ENCODE data around the gene RTL10. TPM values are rescaled to one million over a fixed set of nuclear protein-coding genes. Genes with fewer than 3 reads are reported as not detected.

The RTL10 gene
- total and polyA plus RNA-seq, 2 of the 4 experiments (the other 2 are of a cell fraction): 8.6 to 12.1 TPM

DNA sequence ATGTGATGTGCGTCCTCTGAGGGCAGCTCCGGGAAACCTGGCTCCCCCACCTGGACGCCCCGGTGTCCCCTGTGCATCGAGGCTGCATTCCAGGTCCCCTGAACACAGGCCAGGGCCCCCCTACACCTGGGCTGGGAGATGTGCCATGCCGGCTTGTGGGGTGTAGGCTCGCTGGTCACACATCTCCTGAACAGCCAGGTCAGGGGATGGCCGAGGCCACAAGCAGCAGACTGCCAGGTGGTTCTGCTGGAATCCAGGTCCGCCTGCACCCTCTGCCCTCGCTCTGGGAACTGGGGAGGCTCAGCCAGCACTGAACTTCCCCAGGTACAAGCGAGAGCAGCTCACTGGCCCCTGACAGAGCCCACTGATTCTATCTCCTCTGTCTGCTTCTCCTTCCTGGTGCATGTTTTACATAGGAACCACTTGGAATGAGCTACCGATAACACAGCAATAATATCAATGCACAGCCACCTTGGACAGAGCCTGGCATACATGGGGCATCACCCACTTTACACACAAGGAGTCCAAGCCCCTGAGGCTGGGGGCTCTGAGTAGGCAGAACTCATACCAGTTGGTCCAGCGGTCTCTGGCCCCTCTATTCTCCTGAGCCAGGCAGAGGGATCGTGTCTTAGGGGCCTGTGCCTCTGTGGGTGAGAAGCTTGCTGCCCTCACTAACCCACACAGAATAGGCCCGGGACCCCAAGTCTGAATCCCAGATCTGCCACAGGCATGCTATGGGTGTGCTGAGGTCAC lies 47.3 kb downstream of the RTL10 start:
- Histone ChIP-seq H2BK20ac (ENCODE audit: low read depth, low read length) (no peak overlapping the region), H3K4ac (ENCODE audit: low read depth, low read length) (no peak overlapping the region), H3K56ac (ENCODE audit: extremely low read depth, insufficient read depth, low read length) (no peak overlapping the region), H4K8ac (ENCODE audit: low read depth in 2 of 2, low read length in 2 of 2) (no peak overlapping the region), H3K9me1 (ENCODE audit: insufficient read depth, low read length) (peaks cover 4% of the 10 kb centered on the region; the same call in 1 of the 2 replicates), H2BK120ac (ENCODE audit: low read depth, low read length) (no peak overlapping the region), H2AFZ (replicated peaks; ENCODE audit: low read length, poor library complexity) (peak overlapping the region; percentile 63), H3K14ac (replicated peaks; ENCODE audit: low read depth, low read length) (no peak overlapping the region), H3K9me3 (ENCODE audit: control insufficient read depth, insufficient read depth, low read length) (no peaks in the 10 kb centered on the region), H2BK5ac (ENCODE audit: low read depth, low read length, poor library complexity, severe bottlenecking) (no peak overlapping the region), H4K20me1 (ENCODE audit: insufficient read depth, low read length) (0 out of 2 replicates have a peak, but pooled peaks cover 5% of the 10 kb centered on the region), H3K4me3 (ENCODE audit: insufficient read depth, low read depth, low read length) (no peak overlapping the region), H3K18ac (ENCODE audit: low read depth, low read length) (no peak overlapping the region), H4K91ac (ENCODE audit: insufficient read depth, low read depth, low read length) (no peak overlapping the region), H3K4me1 (ENCODE audit: control insufficient read depth, insufficient read depth, low read length) (peaks cover 14% of the 10 kb centered on the region), H2AK5ac (ENCODE audit: low read depth, low read length) (no peak overlapping the region), H2BK15ac (ENCODE audit: low read depth, low read length) (no peak overlapping the region), H3K27ac (ENCODE audit: insufficient read depth, low read length) (no peak overlapping the region), H3K4me2 (ENCODE audit: low read depth, low read length) (no peak overlapping the region), H3K9ac (ENCODE audit: low read depth, low read length) (no peak overlapping the region), H4K5ac (ENCODE audit: low read depth, low read length) (no peak overlapping the region), H3K23ac (ENCODE audit: low read depth, low read length) (no peak overlapping the region), H2AK9ac (replicated peaks; ENCODE audit: low read depth, low read length, poor library complexity) (no peak overlapping the region), H3K36me3 (ENCODE audit: control insufficient read depth, insufficient read depth, low read length) (no peaks in the 10 kb centered on the region), H3K79me1 (ENCODE audit: low read depth in 1 of 2, low read length in 2 of 2) (no peaks in the 10 kb centered on the region), H3K27me3 (ENCODE audit: control insufficient read depth, insufficient read depth, low read length) (no peaks in the 10 kb centered on the region)
- dilution Hi-C loops (cut with HindIII; ENCODE audit: low sequenced_read_pairs, unreplicated experiment) (no loop called here), intact Hi-C loops (cut with micrococcal nuclease) (no loop called here), in situ Hi-C loops (cut with MboI; ENCODE audit: low sequenced_read_pairs) (no loop called here)
- POLR2A ChIA-PET (ENCODE audit: unreplicated experiment): no interaction called here
- BruUV-seq (replicated peaks): no TSS peak
- WGBS, 2 experiments (ENCODE audit: extremely low coverage in 2 of 2, insufficient read length in 1 of 2): 95% methylated on average over 12 of the region's 15 CpGs; no CpG with 5 or more reads in 1 of the 2 experiments
- TF ChIP-seq, protein P1, sequence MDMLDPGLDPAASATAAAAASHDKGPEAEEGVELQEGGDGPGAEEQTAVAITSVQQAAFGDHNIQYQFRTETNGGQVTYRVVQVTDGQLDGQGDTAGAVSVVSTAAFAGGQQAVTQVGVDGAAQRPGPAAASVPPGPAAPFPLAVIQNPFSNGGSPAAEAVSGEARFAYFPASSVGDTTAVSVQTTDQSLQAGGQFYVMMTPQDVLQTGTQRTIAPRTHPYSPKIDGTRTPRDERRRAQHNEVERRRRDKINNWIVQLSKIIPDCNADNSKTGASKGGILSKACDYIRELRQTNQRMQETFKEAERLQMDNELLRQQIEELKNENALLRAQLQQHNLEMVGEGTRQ (IDR thresholded peaks at IDR 0.05; ENCODE audit: low read depth, low read length): no peak
- TF ChIP-seq RFX5 (IDR thresholded peaks at IDR 0.05; ENCODE audit: low read depth, low read length): no peak
- TF ChIP-seq, protein P2, sequence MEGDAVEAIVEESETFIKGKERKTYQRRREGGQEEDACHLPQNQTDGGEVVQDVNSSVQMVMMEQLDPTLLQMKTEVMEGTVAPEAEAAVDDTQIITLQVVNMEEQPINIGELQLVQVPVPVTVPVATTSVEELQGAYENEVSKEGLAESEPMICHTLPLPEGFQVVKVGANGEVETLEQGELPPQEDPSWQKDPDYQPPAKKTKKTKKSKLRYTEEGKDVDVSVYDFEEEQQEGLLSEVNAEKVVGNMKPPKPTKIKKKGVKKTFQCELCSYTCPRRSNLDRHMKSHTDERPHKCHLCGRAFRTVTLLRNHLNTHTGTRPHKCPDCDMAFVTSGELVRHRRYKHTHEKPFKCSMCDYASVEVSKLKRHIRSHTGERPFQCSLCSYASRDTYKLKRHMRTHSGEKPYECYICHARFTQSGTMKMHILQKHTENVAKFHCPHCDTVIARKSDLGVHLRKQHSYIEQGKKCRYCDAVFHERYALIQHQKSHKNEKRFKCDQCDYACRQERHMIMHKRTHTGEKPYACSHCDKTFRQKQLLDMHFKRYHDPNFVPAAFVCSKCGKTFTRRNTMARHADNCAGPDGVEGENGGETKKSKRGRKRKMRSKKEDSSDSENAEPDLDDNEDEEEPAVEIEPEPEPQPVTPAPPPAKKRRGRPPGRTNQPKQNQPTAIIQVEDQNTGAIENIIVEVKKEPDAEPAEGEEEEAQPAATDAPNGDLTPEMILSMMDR (conservative IDR thresholded peaks at IDR 0.05; ENCODE audit: low read depth, low read length): no peak
- no peak for DNase-seq
- ATAC-seq (ENCODE audit: low read depth): no peak
- CTCF ChIA-PET: no interaction called here
